Mesenchymal stem cell (in vitro differentiated cells and primary cell): Measurements from ENCODE around the gene VCAM1.

Experiments
- DNase-seq: peaks from one replicate; pipeline ENCODE4 v3.0.0-alpha.2; 2013
- H2AFZ ChIP-seq: one replicate; pipeline ENCODE4 v1.6.1; 2013; ENCODE audit warnings: low read depth, mild to moderate bottlenecking, control low read depth, inconsistent platforms, low read length, moderate library complexity
- H2AK5ac ChIP-seq: 2 replicates; pipeline ENCODE4 v1.6.1; 2013; ENCODE audit warnings: low read length, moderate library complexity, mild to moderate bottlenecking, inconsistent platforms; ENCODE audit not compliant: severe bottlenecking
- H2BK120ac ChIP-seq: one replicate; pipeline ENCODE4 v1.6.1; 2013; ENCODE audit warnings: low read depth, mild to moderate bottlenecking, inconsistent platforms, low read length, moderate library complexity
- H2BK12ac ChIP-seq, 2 experiments: one replicate each; pipeline ENCODE4 v1.6.1; 2013; ENCODE audit warnings: inconsistent platforms in 2 of 2, low read length in 2 of 2, mild to moderate bottlenecking in 2 of 2, moderate library complexity in 2 of 2, control low read depth in 1 of 2
- H2BK15ac ChIP-seq: one replicate; pipeline ENCODE4 v1.6.1; 2013; ENCODE audit warnings: mild to moderate bottlenecking, low read depth, inconsistent platforms; ENCODE audit not compliant: poor library complexity, severe bottlenecking
- H2BK5ac ChIP-seq: 2 replicates; pipeline ENCODE4 v1.6.1; 2013; ENCODE audit warnings: low read depth, mild to moderate bottlenecking, low read length, control low read depth, inconsistent platforms; ENCODE audit not compliant: poor library complexity, severe bottlenecking
- H3K14ac ChIP-seq, 2 experiments: one replicate each; pipeline ENCODE4 v1.6.1; 2013; ENCODE audit warnings: inconsistent platforms in 2 of 2, low read length in 2 of 2, control low read depth in 1 of 2, mild to moderate bottlenecking in 1 of 2, moderate library complexity in 1 of 2
- H3K18ac ChIP-seq, 2 experiments: one replicate each; pipeline ENCODE4 v1.6.1; 2013; ENCODE audit warnings: inconsistent platforms in 2 of 2, low read length in 2 of 2, control low read depth in 1 of 2, low read depth in 1 of 2, mild to moderate bottlenecking in 1 of 2
- H3K23ac ChIP-seq, 2 experiments: one replicate each; pipeline ENCODE4 v1.6.1; 2013; ENCODE audit warnings: inconsistent platforms in 2 of 2, low read length in 2 of 2, mild to moderate bottlenecking in 2 of 2, moderate library complexity in 2 of 2, control low read depth in 1 of 2
- H3K27ac ChIP-seq: 2 replicates; pipeline ENCODE4 v1.5.1; 2013; ENCODE audit warnings: mild to moderate bottlenecking, moderate library complexity, low read length, control low read depth, inconsistent platforms; ENCODE audit not compliant: poor library complexity, severe bottlenecking
- H3K27me3 ChIP-seq, 2 experiments: 2 replicates each; pipeline versions ENCODE4 v1.6.1 to v1.7.0; 2013; ENCODE audit warnings: low read length in 2 of 2, mild to moderate bottlenecking in 2 of 2, moderate library complexity in 2 of 2, control low read depth in 1 of 2, inconsistent platforms in 1 of 2; ENCODE audit not compliant: control insufficient read depth in 1 of 2, insufficient read depth in 1 of 2
- H3K36me3 ChIP-seq, 2 experiments: 2 replicates each; pipeline versions ENCODE4 v1.6.1 to v1.7.0; 2013; ENCODE audit warnings: low read length in 2 of 2, control low read depth in 1 of 2, inconsistent platforms in 1 of 2, low read depth in 1 of 2, mild to moderate bottlenecking in 1 of 2; ENCODE audit not compliant: insufficient read depth in 2 of 2, control insufficient read depth in 1 of 2
- H3K4ac ChIP-seq, 2 experiments: one replicate each; pipeline ENCODE4 v1.6.1; 2013; ENCODE audit warnings: inconsistent platforms in 2 of 2, low read length in 2 of 2, mild to moderate bottlenecking in 2 of 2, moderate library complexity in 2 of 2, control low read depth in 1 of 2, low read depth in 1 of 2
- H3K4me1 ChIP-seq: 2 replicates; pipeline ENCODE4 v1.6.1; 2013; ENCODE audit warnings: low read depth, low read length, control low read depth; ENCODE audit not compliant: control insufficient read depth, insufficient read depth
- H3K4me2 ChIP-seq: 2 replicates; pipeline ENCODE4 v1.6.1; 2013; ENCODE audit warnings: low read length, mild to moderate bottlenecking, inconsistent platforms; ENCODE audit not compliant: poor library complexity, severe bottlenecking
- H3K4me3 ChIP-seq, 2 experiments: 2 replicates each; pipeline versions ENCODE4 v1.5.1 to v1.7.0; 2013; ENCODE audit warnings: low read length in 2 of 2, mild to moderate bottlenecking in 2 of 2, control low read depth in 1 of 2, low read depth in 1 of 2; ENCODE audit not compliant: insufficient read depth in 1 of 2
- H3K79me1 ChIP-seq: replicated peaks from 2 replicates; pipeline ENCODE4 v1.6.1; 2013; ENCODE audit warnings: mild to moderate bottlenecking, control low read depth, low read length, inconsistent platforms; ENCODE audit not compliant: poor library complexity, severe bottlenecking
- H3K9ac ChIP-seq: 2 replicates; pipeline ENCODE4 v1.7.0; 2013; ENCODE audit warnings: mild to moderate bottlenecking, low read length, moderate library complexity
- H3K9me3 ChIP-seq: 2 replicates; pipeline ENCODE4 v1.7.0; 2013; ENCODE audit warnings: mild to moderate bottlenecking, low read length; ENCODE audit not compliant: control insufficient read depth
- H4K8ac ChIP-seq: one replicate; pipeline ENCODE4 v1.6.1; 2013; ENCODE audit warnings: inconsistent platforms, mild to moderate bottlenecking, low read length, moderate library complexity
- H4K91ac ChIP-seq: one replicate; pipeline ENCODE4 v1.6.1; 2013; ENCODE audit warnings: mild to moderate bottlenecking, low read length, inconsistent platforms
- WGBS: methylation state at CpG from one replicate; pipeline ENCODE4 v1.1.7; 2013; ENCODE audit warnings: mixed read lengths; 5-methylcytosine and 5-hydroxymethylcytosine counted together

VCAM1 gene

DNA sequence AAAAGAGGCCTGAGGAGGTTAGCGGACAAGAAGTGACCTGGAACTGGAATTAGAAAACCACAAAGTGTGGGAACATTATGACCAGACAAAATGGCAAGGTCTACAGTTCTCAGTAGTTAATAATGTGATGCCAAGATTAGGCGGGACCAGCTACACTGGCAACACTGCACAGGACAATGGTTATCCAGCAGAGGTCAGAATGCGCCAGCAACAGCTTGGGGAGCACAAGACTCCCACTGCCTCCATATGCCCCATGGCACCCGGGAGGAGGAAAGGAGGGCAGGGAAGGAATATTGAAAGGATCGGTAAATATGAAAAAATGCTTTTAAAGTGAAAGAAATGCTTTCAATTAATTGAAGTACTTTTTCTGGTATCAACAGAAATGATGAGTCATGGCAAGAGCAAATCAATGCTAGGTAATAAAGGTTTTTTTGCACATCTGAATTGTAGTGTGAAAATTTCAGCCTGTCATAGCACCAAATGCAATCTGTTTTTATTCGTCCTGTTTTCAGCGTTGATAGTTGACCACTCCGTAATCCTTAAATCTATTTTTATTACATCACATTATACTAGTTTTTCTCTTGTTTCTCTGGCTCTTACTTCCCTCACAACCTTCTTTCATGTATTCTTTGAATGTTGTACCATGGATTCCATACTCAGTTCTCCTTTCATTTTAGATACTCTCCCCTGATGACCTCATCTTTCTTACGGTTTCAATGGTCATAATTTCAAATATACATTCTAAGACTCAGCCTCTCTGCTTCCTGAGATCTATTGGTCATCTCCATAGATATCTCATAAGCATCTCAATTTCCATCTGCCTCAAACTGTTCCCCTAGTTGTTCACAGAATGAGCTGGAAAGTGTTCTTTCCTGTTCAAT lies 30.7 kb downstream of the VCAM1 start:
- H2AK5ac ChIP-seq = no peak overlapping the region
- no peak overlapping the region for H4K8ac ChIP-seq
- no peak overlapping the region for H2AFZ ChIP-seq

DNA sequence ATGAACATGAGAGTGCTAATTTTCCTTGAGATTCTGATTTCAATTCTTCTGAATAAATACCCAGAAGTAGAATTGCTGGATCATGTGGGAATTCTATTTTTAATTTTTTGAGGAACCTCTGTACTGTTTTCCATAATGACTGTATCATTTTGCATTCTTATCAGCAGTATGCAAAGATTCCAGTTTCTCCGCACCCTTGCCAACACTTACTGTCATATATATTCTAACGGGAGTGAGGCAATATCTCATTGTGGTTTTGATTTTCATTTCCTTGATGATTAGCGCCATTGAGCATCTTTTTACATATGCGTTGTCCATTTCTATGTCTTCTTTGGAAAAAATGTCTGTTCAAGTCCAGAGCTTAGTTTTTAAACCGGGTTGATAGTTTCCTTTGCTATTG lies 33.2 kb downstream of the VCAM1 start:
- Histone ChIP-seq H3K36me3 (no peaks in the 10 kb centered on the region), H3K4me3 (no peak overlapping the region), H3K9ac (no peak overlapping the region), H3K14ac (no peak overlapping the region), H3K27ac (no peak overlapping the region), H2AK5ac (no peak overlapping the region), H2BK15ac (no peak overlapping the region), H2AFZ (no peak overlapping the region), H3K79me1 (no peaks in the 10 kb centered on the region), H4K8ac (no peak overlapping the region), H3K4ac (no peak overlapping the region), H2BK12ac (no peak overlapping the region), H3K27me3 (no peaks in the 10 kb centered on the region), H3K4me2 (no peak overlapping the region), H2BK5ac (no peak overlapping the region), H3K23ac (no peak overlapping the region), H3K4me1 (no peaks in the 10 kb centered on the region), H3K9me3 (no peaks in the 10 kb centered on the region), H2BK120ac (no peak overlapping the region), H3K18ac (no peak overlapping the region), H4K91ac (no peak overlapping the region)
- WGBS = 92% methylated on average over 3 of the region's 5 CpGs
- no peak for DNase-seq

More for the DNA sequence above, 30.7 kb downstream of the VCAM1 start:
- no peaks in the 10 kb centered on the region for H3K9me3 ChIP-seq
- H4K91ac ChIP-seq = no peak overlapping the region
- H3K18ac ChIP-seq = no peak overlapping the region
- no peak overlapping the region for H2BK5ac ChIP-seq
- no peak overlapping the region for H2BK12ac ChIP-seq
- H3K4ac ChIP-seq = no peak overlapping the region
- H2BK120ac ChIP-seq = no peak overlapping the region
- H3K4me3 ChIP-seq = no peak overlapping the region
- H3K9ac ChIP-seq = no peak overlapping the region
- no peak overlapping the region for H3K27ac ChIP-seq
- no peaks in the 10 kb centered on the region for H3K36me3 ChIP-seq
- H2BK15ac ChIP-seq = no peak overlapping the region
- no peak overlapping the region for H3K23ac ChIP-seq
- H3K14ac ChIP-seq = no peak overlapping the region
- 87% methylated on average over 9 of the region's 9 CpGs for WGBS
- H3K79me1 ChIP-seq = no peaks in the 10 kb centered on the region
- DNase-seq = no peak
- H3K4me2 ChIP-seq = no peak overlapping the region
- H3K27me3 ChIP-seq = no peaks in the 10 kb centered on the region
- no peaks in the 10 kb centered on the region for H3K4me1 ChIP-seq

DNA sequence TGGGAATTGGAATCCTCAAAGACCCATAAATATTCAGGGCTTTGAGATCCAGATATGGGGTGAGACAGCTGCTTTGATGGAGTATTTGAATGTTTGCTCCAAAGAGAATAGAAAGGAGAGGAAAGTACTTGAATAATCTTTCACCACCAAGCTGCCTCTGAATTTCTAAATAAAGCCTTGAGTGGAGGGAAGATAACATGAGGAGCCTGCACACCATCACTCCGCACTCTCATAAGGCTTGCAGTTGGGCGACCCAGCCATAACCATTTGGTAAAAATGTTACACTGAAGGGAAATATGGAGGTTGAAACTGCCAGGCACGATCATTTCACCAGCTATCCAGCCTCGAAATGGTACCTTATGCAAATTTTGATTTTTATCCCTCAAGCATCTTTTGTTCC lies 38.4 kb downstream of the VCAM1 start:
- Histone ChIP-seq H2BK5ac (no peak overlapping the region), H3K14ac (no peak overlapping the region), H2AFZ (no peak overlapping the region), H3K27me3 (no peaks in the 10 kb centered on the region), H3K4me3 (no peak overlapping the region), H3K79me1 (no peaks in the 10 kb centered on the region), H3K9me3 (no peaks in the 10 kb centered on the region), H3K4me1 (no peaks in the 10 kb centered on the region), H3K36me3 (no peaks in the 10 kb centered on the region), H3K4me2 (no peak overlapping the region), H4K91ac (no peak overlapping the region), H2BK12ac (no peak overlapping the region), H2BK15ac (no peak overlapping the region), H3K4ac (no peak overlapping the region), H2AK5ac (no peak overlapping the region), H2BK120ac (no peak overlapping the region), H3K18ac (no peak overlapping the region), H3K9ac (no peak overlapping the region), H4K8ac (no peak overlapping the region), H3K23ac (no peak overlapping the region), H3K27ac (no peak overlapping the region)
- no peak for DNase-seq
- WGBS = 97% methylated on average over 3 of the region's 4 CpGs

DNA sequence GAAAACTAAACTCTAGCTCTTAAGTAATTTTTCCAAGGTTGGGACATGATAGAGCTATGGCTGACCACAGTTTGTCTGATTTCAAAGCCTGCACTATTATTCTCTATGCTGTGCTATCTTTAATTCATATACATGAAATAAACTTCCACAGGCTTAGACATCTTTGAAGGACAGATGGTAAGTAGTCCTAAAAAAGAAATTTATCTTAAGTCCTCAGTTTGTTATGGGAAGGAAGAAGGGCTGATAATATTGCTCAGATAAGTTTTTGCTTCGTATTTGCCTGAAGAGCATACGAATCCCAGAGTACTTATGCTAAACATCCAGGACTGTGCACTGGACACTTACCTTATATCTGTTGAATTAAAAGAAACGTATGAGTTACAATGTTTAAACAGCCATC lies 39.6 kb downstream of the VCAM1 start:
- 92% methylated on average over 2 of the region's 3 CpGs for WGBS
- no peak overlapping the region for H3K4ac ChIP-seq

More for the DNA sequence above, 39.6 kb downstream of the VCAM1 start:
- H2BK120ac ChIP-seq = no peak overlapping the region
- no peak overlapping the region for H4K91ac ChIP-seq
- H3K27me3 ChIP-seq = no peaks in the 10 kb centered on the region
- no peaks in the 10 kb centered on the region for H3K9me3 ChIP-seq
- no peak overlapping the region for H2AK5ac ChIP-seq
- no peak overlapping the region for H2BK5ac ChIP-seq
- no peak overlapping the region for H4K8ac ChIP-seq
- no peak overlapping the region for H2BK12ac ChIP-seq
- no peak overlapping the region for H3K27ac ChIP-seq
- H3K23ac ChIP-seq = no peak overlapping the region
- no peak overlapping the region for H3K4me3 ChIP-seq
- no peak overlapping the region for H3K14ac ChIP-seq
- no peak overlapping the region for H3K4me2 ChIP-seq
- no peak overlapping the region for H2BK15ac ChIP-seq
- H3K9ac ChIP-seq = no peak overlapping the region
- H3K18ac ChIP-seq = no peak overlapping the region
- H3K4me1 ChIP-seq = no peaks in the 10 kb centered on the region
- H3K79me1 ChIP-seq = no peaks in the 10 kb centered on the region
- DNase-seq = no peak
- no peak overlapping the region for H2AFZ ChIP-seq
- no peaks in the 10 kb centered on the region for H3K36me3 ChIP-seq
